Measurements from ENCODE around the gene USP2. TPM values are rescaled to one million over a fixed set of nuclear protein-coding genes. Genes with fewer than 3 reads are reported as not detected.

USP2 gene
- total RNA-seq, 2 experiments from 2014 or later = 10.6 to 24.5 TPM

DNA sequence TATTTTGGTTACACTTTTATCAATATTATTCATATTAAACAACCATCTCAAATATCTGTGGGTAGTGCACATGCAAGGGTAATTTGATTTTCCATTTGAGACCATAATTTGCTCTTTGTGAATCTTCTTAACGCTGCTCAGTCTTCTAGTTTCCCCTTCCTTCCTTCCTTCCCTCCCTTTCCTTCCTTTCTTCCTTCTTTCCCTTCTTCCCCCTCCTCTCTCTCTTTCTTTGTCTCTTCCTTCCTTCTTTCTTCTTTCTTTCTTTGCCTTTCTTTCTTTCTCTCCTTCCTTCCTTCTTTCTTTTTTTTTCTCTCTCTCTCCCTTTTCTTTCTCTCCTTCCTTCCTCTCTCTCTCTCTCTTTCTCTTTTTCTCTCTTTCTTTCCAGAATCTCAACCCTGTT lies 51.3 kb downstream of the USP2 start:
- BruUV-seq (replicated peaks) = no TSS peak
- CTCF ChIA-PET (ENCODE audit: unreplicated experiment) = interaction anchor here (1.0 kb wide), 1 partner anchor 224 kb away, joined by 3 read pairs; no protein-coding TSS in a partner anchor
- intact Hi-C loops (cut with micrococcal nuclease; ENCODE audit: unreplicated experiment) = no loop called here

DNA sequence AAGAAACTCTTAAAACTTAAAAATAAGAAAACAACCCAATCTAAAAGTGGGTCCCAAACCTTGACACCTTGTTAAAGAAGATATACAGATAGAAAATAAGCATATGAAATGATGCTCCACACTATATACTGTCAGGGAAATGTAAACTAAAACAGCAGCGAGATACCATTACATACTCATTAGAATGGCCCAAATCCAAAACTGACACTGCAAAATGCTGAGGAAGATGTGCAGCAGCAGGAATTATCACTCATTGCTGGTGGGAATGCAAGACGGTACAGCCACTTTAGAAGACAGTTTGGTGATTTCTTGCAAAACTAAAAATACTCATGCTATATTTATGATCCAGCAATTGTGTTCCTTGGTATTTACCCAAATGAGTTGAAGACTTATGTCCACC lies 52.2 kb downstream of the USP2 start:
- TF ChIP-seq EZH2phosphoT487 (IDR thresholded peaks at IDR 0.05; ENCODE audit: borderline replicate concordance, low read depth, low read length) = no peak
- TF ChIP-seq, protein P1, sequence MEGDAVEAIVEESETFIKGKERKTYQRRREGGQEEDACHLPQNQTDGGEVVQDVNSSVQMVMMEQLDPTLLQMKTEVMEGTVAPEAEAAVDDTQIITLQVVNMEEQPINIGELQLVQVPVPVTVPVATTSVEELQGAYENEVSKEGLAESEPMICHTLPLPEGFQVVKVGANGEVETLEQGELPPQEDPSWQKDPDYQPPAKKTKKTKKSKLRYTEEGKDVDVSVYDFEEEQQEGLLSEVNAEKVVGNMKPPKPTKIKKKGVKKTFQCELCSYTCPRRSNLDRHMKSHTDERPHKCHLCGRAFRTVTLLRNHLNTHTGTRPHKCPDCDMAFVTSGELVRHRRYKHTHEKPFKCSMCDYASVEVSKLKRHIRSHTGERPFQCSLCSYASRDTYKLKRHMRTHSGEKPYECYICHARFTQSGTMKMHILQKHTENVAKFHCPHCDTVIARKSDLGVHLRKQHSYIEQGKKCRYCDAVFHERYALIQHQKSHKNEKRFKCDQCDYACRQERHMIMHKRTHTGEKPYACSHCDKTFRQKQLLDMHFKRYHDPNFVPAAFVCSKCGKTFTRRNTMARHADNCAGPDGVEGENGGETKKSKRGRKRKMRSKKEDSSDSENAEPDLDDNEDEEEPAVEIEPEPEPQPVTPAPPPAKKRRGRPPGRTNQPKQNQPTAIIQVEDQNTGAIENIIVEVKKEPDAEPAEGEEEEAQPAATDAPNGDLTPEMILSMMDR (conservative IDR thresholded peaks at IDR 0.05; ENCODE audit: low read length) = no peak
- ChIA-PET CTCF (ENCODE audit: unreplicated experiment) (no interaction called here), POLR2A (interaction anchor here (0.7 kb wide), 2 partner anchors 22 to 39 kb away, joined by 3 to 4 read pairs; no protein-coding TSS in a partner anchor)
- Histone ChIP-seq H3K79me2 (ENCODE audit: insufficient read depth, low read depth, low read length) (no peaks in the 10 kb centered on the region), H3K4me3 (ENCODE audit: low read depth, low read length, poor library complexity, severe bottlenecking) (no peak overlapping the region), H3K4me2 (ENCODE audit: low read length) (no peak overlapping the region), H3K9me2 (ENCODE audit: insufficient read depth, low read length) (no peaks in the 10 kb centered on the region), H3K9me3 (ENCODE audit: low read length) (no peaks in the 10 kb centered on the region), H4K20me1 (ENCODE audit: insufficient read depth, low read length) (no peaks in the 10 kb centered on the region), H3K36me3 (ENCODE audit: insufficient read depth, low read length) (no peaks in the 10 kb centered on the region), H3K27ac (ENCODE audit: low read depth, low read length, poor library complexity, severe bottlenecking) (no peak overlapping the region), H3K4me1 (ENCODE audit: insufficient read depth, low read length, poor library complexity, severe bottlenecking) (peaks cover 6% of the 10 kb centered on the region), H2AFZ (ENCODE audit: low read length) (no peak overlapping the region)
- no peak for DNase-seq (ENCODE audit: low spot score)
- intact Hi-C loops (cut with micrococcal nuclease; ENCODE audit: unreplicated experiment) = no loop called here
- BruUV-seq (replicated peaks) = no TSS peak

More for the DNA sequence above, 51.3 kb downstream of the USP2 start:
- peaks cover 10% of the 10 kb centered on the region for H3K4me1 ChIP-seq (ENCODE audit: insufficient read depth, low read length, poor library complexity, severe bottlenecking)
- POLR2A ChIA-PET = no interaction called here
- H2AFZ ChIP-seq (ENCODE audit: low read length) = no peak overlapping the region
- peaks cover 7% of the 10 kb centered on the region; the same call in 1 of the 2 replicates for H3K79me2 ChIP-seq (ENCODE audit: insufficient read depth, low read depth, low read length)
- H3K9me3 ChIP-seq (ENCODE audit: low read length) = no peaks in the 10 kb centered on the region
- no peaks in the 10 kb centered on the region for H3K9me2 ChIP-seq (ENCODE audit: insufficient read depth, low read length)
- DNase-seq (ENCODE audit: low spot score) = no peak
- no peaks in the 10 kb centered on the region for H4K20me1 ChIP-seq (ENCODE audit: insufficient read depth, low read length)
- no peaks in the 10 kb centered on the region for H3K36me3 ChIP-seq (ENCODE audit: insufficient read depth, low read length)
- no peak overlapping the region for H3K4me3 ChIP-seq (ENCODE audit: low read depth, low read length, poor library complexity, severe bottlenecking)
- no peak overlapping the region for H3K27ac ChIP-seq (ENCODE audit: low read depth, low read length, poor library complexity, severe bottlenecking)
- no peak overlapping the region for H3K4me2 ChIP-seq (ENCODE audit: low read length)
- no peak for TF ChIP-seq EZH2phosphoT487 (IDR thresholded peaks at IDR 0.05; ENCODE audit: borderline replicate concordance, low read depth, low read length)
- TF ChIP-seq, protein P1 (conservative IDR thresholded peaks at IDR 0.05; ENCODE audit: low read length) = no peak

DNA sequence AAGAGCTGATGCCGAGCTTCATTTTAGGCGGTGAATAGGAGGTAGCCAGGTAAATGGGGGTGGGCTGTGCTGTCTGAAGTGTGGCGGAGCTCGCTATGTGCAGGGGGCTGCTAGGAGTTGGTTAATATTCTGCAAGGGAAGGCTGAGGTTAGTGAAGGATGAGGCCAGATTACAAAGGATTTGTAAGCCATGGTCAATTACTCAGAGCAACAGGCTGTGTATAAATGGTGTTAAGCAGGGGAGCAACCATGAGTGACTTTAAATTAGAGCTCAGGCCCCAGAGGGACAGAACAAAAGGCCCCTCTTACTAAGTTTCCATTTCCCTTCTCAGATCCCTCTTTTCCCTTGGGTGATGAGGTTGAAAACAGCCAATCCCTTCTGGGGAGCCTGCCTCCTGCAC lies 57.3 kb downstream of the USP2 start:
- Histone ChIP-seq H3K9me3 (ENCODE audit: low read length) (no peaks in the 10 kb centered on the region), H3K36me3 (ENCODE audit: insufficient read depth, low read length) (no peaks in the 10 kb centered on the region), H2AFZ (ENCODE audit: low read length) (no peak overlapping the region), H4K20me1 (ENCODE audit: insufficient read depth, low read length) (no peaks in the 10 kb centered on the region), H3K4me2 (ENCODE audit: low read length) (no peak overlapping the region), H3K79me2 (ENCODE audit: insufficient read depth, low read depth, low read length) (no peaks in the 10 kb centered on the region), H3K27ac (ENCODE audit: low read depth, low read length, poor library complexity, severe bottlenecking) (no peak overlapping the region), H3K4me1 (ENCODE audit: insufficient read depth, low read length, poor library complexity, severe bottlenecking) (peaks cover 34% of the 10 kb centered on the region), H3K4me3 (ENCODE audit: low read depth, low read length, poor library complexity, severe bottlenecking) (no peak overlapping the region), H3K9me2 (ENCODE audit: insufficient read depth, low read length) (no peaks in the 10 kb centered on the region)
- intact Hi-C loops (cut with micrococcal nuclease; ENCODE audit: unreplicated experiment) = loop anchor here (5.0 kb wide), 3 partner anchors 48 to 257 kb away; partner anchors contain the start of genes DPAGT1 and VPS11
- BruUV-seq (replicated peaks) = no TSS peak
- ChIA-PET CTCF (ENCODE audit: unreplicated experiment) (interaction anchor here (0.6 to 1.8 kb wide), 4 partner anchors 10 to 222 kb away, joined by 3 to 7 read pairs (median 4); partner anchors contain the start of genes DPAGT1 and RNF26), POLR2A (interaction anchor here (0.7 to 1.0 kb wide), 4 partner anchors 10 to 49 kb away, joined by 3 read pairs; partner anchors contain the start of gene RNF26)
- DNase-seq (ENCODE audit: low spot score) = no peak
- no peak for TF ChIP-seq EZH2phosphoT487 (IDR thresholded peaks at IDR 0.05; ENCODE audit: borderline replicate concordance, low read depth, low read length)

Measured in OCI-LY7 (cell line).